Keratinocyte (primary cell): ENCODE measurements around the gene PRR20G. TPM values are rescaled to one million over a fixed set of nuclear protein-coding genes. Genes with fewer than 3 reads are reported as not detected.

ENCODE experiments used
- DNase-seq: peaks from one replicate; pipeline ENCODE4 v3.0.0-alpha.2; 2011; ENCODE audit warnings: low read depth, missing footprints, low spot score
- FAIRE-seq: peaks from 2 replicates; lab custom pipeline; 2011; peaks lifted over from hg19 to GRCh38; lab: Jason Lieb, UNC
- H2AFZ ChIP-seq: 2 replicates; pipeline ENCODE4 v1.6.0; 2012; ENCODE audit warnings: low read length, control low read depth, inconsistent platforms; ENCODE audit not compliant: control insufficient read depth
- H3K27ac ChIP-seq: 2 replicates; pipeline ENCODE4 v1.5.1; 2011; ENCODE audit warnings: low read length; ENCODE audit not compliant: control insufficient read depth, insufficient read depth
- H3K27me3 ChIP-seq: 3 replicates; pipeline ENCODE4 v1.6.0; 2011; ENCODE audit warnings: low read length; ENCODE audit not compliant: control insufficient read depth, insufficient read depth; ENCODE audit errors: extremely low read depth
- H3K36me3 ChIP-seq, 2 experiments: 2 replicates in 1 of 2; 3 replicates in 1 of 2; pipeline ENCODE4 v1.5.1; 2011; ENCODE audit warnings: low read length in 2 of 2, mild to moderate bottlenecking in 1 of 2; ENCODE audit not compliant: control insufficient read depth in 2 of 2, insufficient read depth in 2 of 2; ENCODE audit errors: extremely low read depth in 1 of 2
- H3K4me1 ChIP-seq: 3 replicates; pipeline ENCODE4 v1.5.1; 2011; ENCODE audit warnings: low read length; ENCODE audit not compliant: control insufficient read depth, insufficient read depth; ENCODE audit errors: extremely low read depth
- H3K4me2 ChIP-seq: 3 replicates; pipeline ENCODE4 v1.6.0; 2011; ENCODE audit warnings: low read depth, low read length; ENCODE audit not compliant: control insufficient read depth, insufficient read depth; ENCODE audit errors: extremely low read depth
- H3K4me3 ChIP-seq, 3 experiments: fragments of 200-600 bp in 1 of 3; sonication (generic) in 1 of 3; 2 replicates in 2 of 3; 3 replicates in 1 of 3; pipeline ENCODE4 v1.5.1; 2011 to 2016; ENCODE audit warnings: low read length in 3 of 3, mild to moderate bottlenecking in 3 of 3, control low read depth in 2 of 3, inconsistent platforms in 1 of 3, low read depth in 1 of 3, mixed read lengths in 1 of 3, mixed run types in 1 of 3, moderate library complexity in 1 of 3; ENCODE audit not compliant: control insufficient read depth in 2 of 3, insufficient read depth in 2 of 3; ENCODE audit errors: extremely low read depth in 1 of 3
- H3K79me2 ChIP-seq: 2 replicates; pipeline ENCODE4 v1.6.0; 2012; ENCODE audit warnings: low read length; ENCODE audit not compliant: control insufficient read depth, insufficient read depth
- H3K9ac ChIP-seq: 3 replicates; pipeline ENCODE4 v1.6.0; 2011; ENCODE audit warnings: low read length; ENCODE audit not compliant: control insufficient read depth, insufficient read depth; ENCODE audit errors: extremely low read depth
- H3K9me1 ChIP-seq: 3 replicates; pipeline ENCODE4 v1.6.0; 2011; ENCODE audit warnings: low read length; ENCODE audit not compliant: control insufficient read depth, insufficient read depth; ENCODE audit errors: extremely low read depth
- H3K9me3 ChIP-seq: 2 replicates; pipeline ENCODE4 v1.5.1; 2012; ENCODE audit warnings: low read depth, low read length; ENCODE audit not compliant: control insufficient read depth
- H4K20me1 ChIP-seq: 3 replicates; pipeline ENCODE4 v1.6.0; 2011; ENCODE audit warnings: low read length; ENCODE audit not compliant: control insufficient read depth, insufficient read depth; ENCODE audit errors: extremely low read depth
- EZH2 ChIP-seq: IDR thresholded peaks from one replicate; pipeline ENCODE4 v1.6.1; 2012; ENCODE audit warnings: inconsistent platforms, mild to moderate bottlenecking, low read length, moderate library complexity
- dilution Hi-C: fragments of 300-500 bp; cut with MboI; formaldehyde crosslinking; loops from one replicate; pipeline ENCODE4 v1.7.0; 2020; ENCODE audit warnings: low sequenced_read_pairs; ENCODE audit not compliant: extremely low pct_ligation_motif_present
- polyA plus RNA-seq, 5 experiments: library from polyadenylated mRNA; depleted of rRNA in 3 of 5; stranded (reverse) in 3 of 5; stranded (forward) in 1 of 5; unstranded in 1 of 5; fragments of >200 nt; gene quantifications; 1 replicate in 1 of 5; 2 replicates in 3 of 5; 3 replicates in 1 of 5; pipeline versions ENCODE4 v1.2.1 to v1.2.3, GENCODE V29; 2011 to 2012; ENCODE audit warnings: missing spikeins in 2 of 5, low read depth in 1 of 5, low replicate concordance in 1 of 5
- TF ChIP-seq, protein P1 (sequence below), 3 experiments: IDR thresholded peaks in 1 of 3; conservative IDR thresholded peaks in 1 of 3; optimal IDR thresholded peaks in 1 of 3; 2 replicates in 2 of 3; 3 replicates in 1 of 3; pipeline versions ENCODE3 to v1.5.1; 2011; ENCODE audit warnings: low read length in 3 of 3, mild to moderate bottlenecking in 3 of 3, moderate library complexity in 2 of 3, control low read depth in 1 of 3, inconsistent platforms in 1 of 3; ENCODE audit not compliant: insufficient read depth in 2 of 3; ENCODE audit errors: extremely low read depth in 1 of 3

Gene PRR20G
- polyA plus RNA-seq, 1 donor (not counting 4 experiments of a cell fraction or from before 2014, with no cell fraction given) = not detected

DNA sequence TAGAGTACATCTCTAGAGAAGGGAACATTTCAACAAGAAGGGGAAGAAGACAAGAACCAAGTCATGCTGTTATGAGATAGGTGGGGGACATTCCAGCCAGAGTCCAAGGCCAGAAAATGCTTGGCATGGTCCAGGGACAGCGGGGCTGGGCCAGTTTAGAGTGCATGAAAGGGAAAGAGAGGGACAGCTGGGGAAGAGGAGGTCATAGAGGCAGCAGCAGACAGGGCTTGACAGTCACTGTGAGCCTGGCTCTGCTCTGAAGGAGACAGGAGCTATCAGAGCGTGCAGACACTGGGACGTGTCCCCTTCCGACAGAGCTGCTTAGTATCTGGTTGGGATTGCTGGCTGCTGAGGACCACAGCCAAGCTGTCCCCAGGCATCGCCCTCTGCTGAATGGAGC is 35.7 kb upstream of the PRR20G start:
- TF ChIP-seq EZH2 = no peak
- TF ChIP-seq, protein P1, sequence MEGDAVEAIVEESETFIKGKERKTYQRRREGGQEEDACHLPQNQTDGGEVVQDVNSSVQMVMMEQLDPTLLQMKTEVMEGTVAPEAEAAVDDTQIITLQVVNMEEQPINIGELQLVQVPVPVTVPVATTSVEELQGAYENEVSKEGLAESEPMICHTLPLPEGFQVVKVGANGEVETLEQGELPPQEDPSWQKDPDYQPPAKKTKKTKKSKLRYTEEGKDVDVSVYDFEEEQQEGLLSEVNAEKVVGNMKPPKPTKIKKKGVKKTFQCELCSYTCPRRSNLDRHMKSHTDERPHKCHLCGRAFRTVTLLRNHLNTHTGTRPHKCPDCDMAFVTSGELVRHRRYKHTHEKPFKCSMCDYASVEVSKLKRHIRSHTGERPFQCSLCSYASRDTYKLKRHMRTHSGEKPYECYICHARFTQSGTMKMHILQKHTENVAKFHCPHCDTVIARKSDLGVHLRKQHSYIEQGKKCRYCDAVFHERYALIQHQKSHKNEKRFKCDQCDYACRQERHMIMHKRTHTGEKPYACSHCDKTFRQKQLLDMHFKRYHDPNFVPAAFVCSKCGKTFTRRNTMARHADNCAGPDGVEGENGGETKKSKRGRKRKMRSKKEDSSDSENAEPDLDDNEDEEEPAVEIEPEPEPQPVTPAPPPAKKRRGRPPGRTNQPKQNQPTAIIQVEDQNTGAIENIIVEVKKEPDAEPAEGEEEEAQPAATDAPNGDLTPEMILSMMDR (optimal IDR thresholded peaks at IDR 0.05 in 1 of 3, IDR thresholded peaks at IDR 0.05 in 1 of 3, conservative IDR thresholded peaks at IDR 0.05 in 1 of 3; ENCODE audit: extremely low read depth in 1 of 3, insufficient read depth in 2 of 3, low read length in 3 of 3) = no peak
- no peak overlapping the region for H2AFZ ChIP-seq
- no peak overlapping the region for H3K4me2 ChIP-seq
- no peaks in the 10 kb centered on the region for H4K20me1 ChIP-seq
- dilution Hi-C loops = no loop called here
- no peak overlapping the region for H3K9ac ChIP-seq
- H3K4me3 ChIP-seq = no peak overlapping the region
- peaks cover 14% of the 10 kb centered on the region for H3K27me3 ChIP-seq
- no peaks in the 10 kb centered on the region for H3K79me2 ChIP-seq
- no peaks in the 10 kb centered on the region for H3K9me3 ChIP-seq
- H3K9me1 ChIP-seq = no peaks in the 10 kb centered on the region
- no peaks in the 10 kb centered on the region for H3K4me1 ChIP-seq
- DNase-seq = no peak
- H3K36me3 ChIP-seq = no peaks in the 10 kb centered on the region
- FAIRE-seq = no peak
- H3K27ac ChIP-seq = no peak overlapping the region

DNA sequence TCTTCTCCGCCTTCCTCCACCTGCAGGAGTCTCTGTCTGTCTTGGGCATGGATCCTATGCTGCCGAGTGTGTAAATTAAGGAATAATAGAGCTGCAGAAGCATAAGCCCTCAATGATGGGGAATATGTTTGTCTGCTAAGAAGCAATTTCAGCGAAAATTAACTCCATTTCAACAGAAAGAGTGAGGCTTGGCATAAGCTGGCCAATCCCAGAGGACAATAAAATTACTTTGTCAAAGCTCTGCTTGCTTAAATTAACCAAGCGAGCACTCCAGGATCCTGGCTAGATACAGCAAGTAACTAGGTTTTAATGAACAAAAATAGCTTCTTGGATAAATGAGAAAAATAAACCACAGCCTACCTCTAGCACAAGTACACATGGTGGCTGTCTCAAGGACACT is 33.5 kb upstream of the PRR20G start:
- no peak overlapping the region for H3K9ac ChIP-seq
- no peaks in the 10 kb centered on the region for H4K20me1 ChIP-seq
- DNase-seq (no peak), FAIRE-seq (no peak)
- H3K9me3 ChIP-seq = no peaks in the 10 kb centered on the region
- H3K27me3 ChIP-seq = peaks cover 6% of the 10 kb centered on the region
- H3K9me1 ChIP-seq = no peaks in the 10 kb centered on the region
- TF ChIP-seq, protein P1 (optimal IDR thresholded peaks at IDR 0.05 in 1 of 3, IDR thresholded peaks at IDR 0.05 in 1 of 3, conservative IDR thresholded peaks at IDR 0.05 in 1 of 3; ENCODE audit: extremely low read depth in 1 of 3, insufficient read depth in 2 of 3, low read length in 3 of 3) = no peak
- TF ChIP-seq EZH2 = no peak
- H3K79me2 ChIP-seq = no peaks in the 10 kb centered on the region
- H3K4me1 ChIP-seq = no peaks in the 10 kb centered on the region
- no peak overlapping the region for H3K4me2 ChIP-seq
- no peak overlapping the region for H2AFZ ChIP-seq
- no peak overlapping the region for H3K4me3 ChIP-seq
- no peak overlapping the region for H3K27ac ChIP-seq
- H3K36me3 ChIP-seq = no peaks in the 10 kb centered on the region
- dilution Hi-C loops = no loop called here
